Mesenchymal stem cell (in vitro differentiated cells and primary cell): Measurements from ENCODE around the gene RANBP1.

Source experiments
- DNase-seq: peaks from one replicate; pipeline ENCODE4 v3.0.0-alpha.2; 2013
- H2AFZ ChIP-seq: one replicate; pipeline ENCODE4 v1.6.1; 2013; ENCODE audit warnings: low read depth, mild to moderate bottlenecking, control low read depth, inconsistent platforms, low read length, moderate library complexity
- H2AK5ac ChIP-seq: 2 replicates; pipeline ENCODE4 v1.6.1; 2013; ENCODE audit warnings: low read length, moderate library complexity, mild to moderate bottlenecking, inconsistent platforms; ENCODE audit not compliant: severe bottlenecking
- H2BK120ac ChIP-seq: one replicate; pipeline ENCODE4 v1.6.1; 2013; ENCODE audit warnings: low read depth, mild to moderate bottlenecking, inconsistent platforms, low read length, moderate library complexity
- H2BK12ac ChIP-seq, 2 experiments: one replicate each; pipeline ENCODE4 v1.6.1; 2013; ENCODE audit warnings: inconsistent platforms in 2 of 2, low read length in 2 of 2, mild to moderate bottlenecking in 2 of 2, moderate library complexity in 2 of 2, control low read depth in 1 of 2
- H2BK15ac ChIP-seq: one replicate; pipeline ENCODE4 v1.6.1; 2013; ENCODE audit warnings: mild to moderate bottlenecking, low read depth, inconsistent platforms; ENCODE audit not compliant: poor library complexity, severe bottlenecking
- H2BK5ac ChIP-seq: 2 replicates; pipeline ENCODE4 v1.6.1; 2013; ENCODE audit warnings: low read depth, mild to moderate bottlenecking, low read length, control low read depth, inconsistent platforms; ENCODE audit not compliant: poor library complexity, severe bottlenecking
- H3K14ac ChIP-seq, 2 experiments: one replicate each; pipeline ENCODE4 v1.6.1; 2013; ENCODE audit warnings: inconsistent platforms in 2 of 2, low read length in 2 of 2, control low read depth in 1 of 2, mild to moderate bottlenecking in 1 of 2, moderate library complexity in 1 of 2
- H3K18ac ChIP-seq, 2 experiments: one replicate each; pipeline ENCODE4 v1.6.1; 2013; ENCODE audit warnings: inconsistent platforms in 2 of 2, low read length in 2 of 2, control low read depth in 1 of 2, low read depth in 1 of 2, mild to moderate bottlenecking in 1 of 2
- H3K23ac ChIP-seq, 2 experiments: one replicate each; pipeline ENCODE4 v1.6.1; 2013; ENCODE audit warnings: inconsistent platforms in 2 of 2, low read length in 2 of 2, mild to moderate bottlenecking in 2 of 2, moderate library complexity in 2 of 2, control low read depth in 1 of 2
- H3K27ac ChIP-seq: 2 replicates; pipeline ENCODE4 v1.5.1; 2013; ENCODE audit warnings: mild to moderate bottlenecking, moderate library complexity, low read length, control low read depth, inconsistent platforms; ENCODE audit not compliant: poor library complexity, severe bottlenecking
- H3K27me3 ChIP-seq, 2 experiments: 2 replicates each; pipeline versions ENCODE4 v1.6.1 to v1.7.0; 2013; ENCODE audit warnings: low read length in 2 of 2, mild to moderate bottlenecking in 2 of 2, moderate library complexity in 2 of 2, control low read depth in 1 of 2, inconsistent platforms in 1 of 2; ENCODE audit not compliant: control insufficient read depth in 1 of 2, insufficient read depth in 1 of 2
- H3K36me3 ChIP-seq, 2 experiments: 2 replicates each; pipeline versions ENCODE4 v1.6.1 to v1.7.0; 2013; ENCODE audit warnings: low read length in 2 of 2, control low read depth in 1 of 2, inconsistent platforms in 1 of 2, low read depth in 1 of 2, mild to moderate bottlenecking in 1 of 2; ENCODE audit not compliant: insufficient read depth in 2 of 2, control insufficient read depth in 1 of 2
- H3K4ac ChIP-seq, 2 experiments: one replicate each; pipeline ENCODE4 v1.6.1; 2013; ENCODE audit warnings: inconsistent platforms in 2 of 2, low read length in 2 of 2, mild to moderate bottlenecking in 2 of 2, moderate library complexity in 2 of 2, control low read depth in 1 of 2, low read depth in 1 of 2
- H3K4me1 ChIP-seq: 2 replicates; pipeline ENCODE4 v1.6.1; 2013; ENCODE audit warnings: low read depth, low read length, control low read depth; ENCODE audit not compliant: control insufficient read depth, insufficient read depth
- H3K4me2 ChIP-seq: 2 replicates; pipeline ENCODE4 v1.6.1; 2013; ENCODE audit warnings: low read length, mild to moderate bottlenecking, inconsistent platforms; ENCODE audit not compliant: poor library complexity, severe bottlenecking
- H3K4me3 ChIP-seq, 2 experiments: 2 replicates each; pipeline versions ENCODE4 v1.5.1 to v1.7.0; 2013; ENCODE audit warnings: low read length in 2 of 2, mild to moderate bottlenecking in 2 of 2, control low read depth in 1 of 2, low read depth in 1 of 2; ENCODE audit not compliant: insufficient read depth in 1 of 2
- H3K79me1 ChIP-seq: replicated peaks from 2 replicates; pipeline ENCODE4 v1.6.1; 2013; ENCODE audit warnings: mild to moderate bottlenecking, control low read depth, low read length, inconsistent platforms; ENCODE audit not compliant: poor library complexity, severe bottlenecking
- H3K9ac ChIP-seq: 2 replicates; pipeline ENCODE4 v1.7.0; 2013; ENCODE audit warnings: mild to moderate bottlenecking, low read length, moderate library complexity
- H3K9me3 ChIP-seq: 2 replicates; pipeline ENCODE4 v1.7.0; 2013; ENCODE audit warnings: mild to moderate bottlenecking, low read length; ENCODE audit not compliant: control insufficient read depth
- H4K8ac ChIP-seq: one replicate; pipeline ENCODE4 v1.6.1; 2013; ENCODE audit warnings: inconsistent platforms, mild to moderate bottlenecking, low read length, moderate library complexity
- H4K91ac ChIP-seq: one replicate; pipeline ENCODE4 v1.6.1; 2013; ENCODE audit warnings: mild to moderate bottlenecking, low read length, inconsistent platforms
- WGBS: methylation state at CpG from one replicate; pipeline ENCODE4 v1.1.7; 2013; ENCODE audit warnings: mixed read lengths; 5-methylcytosine and 5-hydroxymethylcytosine counted together

The RANBP1 gene

DNA sequence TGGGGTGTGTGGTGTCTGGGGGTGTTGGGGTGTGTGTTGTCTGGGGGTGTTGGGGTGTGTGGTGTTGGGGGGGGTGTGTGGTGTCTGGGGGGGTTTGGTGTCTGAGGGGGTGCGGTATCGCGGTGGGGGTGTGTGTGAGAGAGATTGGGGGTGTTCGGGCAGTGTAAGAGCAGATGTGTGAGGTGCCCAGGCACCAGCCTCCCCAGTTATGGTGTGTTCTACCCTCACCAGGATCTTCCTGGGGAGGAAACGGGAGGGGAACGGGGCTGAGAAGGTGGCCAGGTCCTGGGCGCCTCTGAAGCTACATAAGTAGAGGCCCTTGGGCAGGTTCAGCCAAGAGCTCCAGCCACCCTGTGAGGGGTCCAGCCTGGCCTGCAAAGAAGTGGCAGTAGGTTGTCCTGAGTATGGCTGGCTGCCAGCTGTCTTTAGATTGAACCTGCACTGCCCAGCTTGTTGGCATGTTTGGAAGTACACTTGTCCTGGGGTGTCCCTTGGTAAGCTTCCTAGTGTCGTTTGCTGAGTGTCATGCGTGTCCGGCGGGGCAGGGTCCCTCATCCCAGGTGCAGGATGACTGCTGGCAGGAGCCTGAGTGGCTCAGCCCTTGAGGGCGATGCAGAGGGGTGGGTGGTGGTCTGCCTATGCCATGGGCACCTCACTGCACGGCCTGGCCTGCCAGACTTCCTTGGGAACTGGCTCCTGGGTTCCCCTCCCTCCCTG lies 7.6 kb downstream of the RANBP1 start:
- no peak overlapping the region for H2AK5ac ChIP-seq
- no peak overlapping the region for H2BK12ac ChIP-seq
- no peak overlapping the region for H3K4me3 ChIP-seq
- H3K23ac ChIP-seq, result no peak overlapping the region
- H4K91ac ChIP-seq, result no peak overlapping the region
- no peak overlapping the region for H3K18ac ChIP-seq
- H3K27me3 ChIP-seq, result no peaks in the 10 kb centered on the region
- H2BK15ac ChIP-seq, result no peak overlapping the region
- H3K9ac ChIP-seq, result no peak overlapping the region
- H3K9me3 ChIP-seq, result no peaks in the 10 kb centered on the region
- H3K4me1 ChIP-seq, result peaks cover 9% of the 10 kb centered on the region
- no peak overlapping the region for H3K27ac ChIP-seq
- no peak overlapping the region for H2BK5ac ChIP-seq
- H3K4ac ChIP-seq, result no peak overlapping the region
- no peak overlapping the region for H4K8ac ChIP-seq
- no peak overlapping the region for H2BK120ac ChIP-seq
- H2AFZ ChIP-seq, result no peak overlapping the region
- WGBS, result 96% methylated on average over 13 of the region's 13 CpGs
- no peak overlapping the region for H3K14ac ChIP-seq
- no peak overlapping the region for H3K4me2 ChIP-seq
- no peak for DNase-seq
- peaks cover 76 to 90% of the 10 kb centered on the region in 2 experiments for H3K36me3 ChIP-seq
- peaks cover 25% of the 10 kb centered on the region for H3K79me1 ChIP-seq

DNA sequence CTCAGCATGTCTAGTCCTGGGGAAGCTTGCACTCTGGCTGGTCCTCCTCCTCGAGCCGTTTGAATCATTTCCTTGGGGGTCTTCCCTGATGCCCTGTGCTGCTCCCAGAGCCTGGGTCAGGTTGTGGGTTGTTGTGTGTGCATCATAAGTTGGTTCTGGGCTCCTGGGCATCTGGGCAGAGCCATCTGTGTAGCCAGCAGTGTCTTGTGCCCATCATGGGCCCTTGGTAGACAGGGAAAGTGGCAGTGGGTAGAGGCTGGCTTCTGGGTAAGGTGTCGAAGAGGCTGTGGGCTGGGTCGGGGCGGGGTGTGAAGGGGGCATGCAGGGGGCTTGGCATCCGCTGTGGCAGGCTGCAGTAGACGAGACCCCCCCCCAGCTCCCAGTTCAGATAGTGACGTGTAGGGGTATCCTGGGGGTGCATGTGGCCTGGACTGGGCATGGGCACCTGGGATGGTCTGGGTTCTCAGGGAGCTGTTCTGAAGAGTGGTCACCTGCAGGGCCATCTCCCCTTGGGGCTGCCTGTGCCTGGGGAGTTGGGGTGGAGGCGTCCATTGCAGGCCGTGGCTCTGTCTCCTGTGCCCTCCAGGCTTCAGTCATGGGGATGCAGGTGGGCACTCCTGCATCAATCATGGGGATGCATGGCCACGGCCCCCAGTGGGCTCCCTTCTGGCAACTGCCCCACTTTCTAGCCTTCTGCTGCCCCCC lies 8.3 kb downstream of the RANBP1 start:
- no peak for DNase-seq
- Histone ChIP-seq H3K4me2 (no peak overlapping the region), H3K9me3 (no peaks in the 10 kb centered on the region), H2BK120ac (no peak overlapping the region), H3K4me3 (no peak overlapping the region), H3K9ac (no peak overlapping the region), H3K4ac (no peak overlapping the region), H3K18ac (no peak overlapping the region), H3K27ac (no peak overlapping the region), H2BK12ac (no peak overlapping the region), H3K79me1 (peaks cover 25% of the 10 kb centered on the region), H3K14ac (no peak overlapping the region), H4K91ac (no peak overlapping the region), H3K4me1 (peaks cover 5% of the 10 kb centered on the region), H3K23ac (no peak overlapping the region), H2AFZ (no peak overlapping the region), H2AK5ac (no peak overlapping the region), H3K36me3 (peaks cover 74 to 92% of the 10 kb centered on the region in 2 experiments), H3K27me3 (no peaks in the 10 kb centered on the region), H2BK5ac (no peak overlapping the region), H2BK15ac (no peak overlapping the region), H4K8ac (no peak overlapping the region)
- 97% methylated on average over 10 of the region's 11 CpGs for WGBS

DNA sequence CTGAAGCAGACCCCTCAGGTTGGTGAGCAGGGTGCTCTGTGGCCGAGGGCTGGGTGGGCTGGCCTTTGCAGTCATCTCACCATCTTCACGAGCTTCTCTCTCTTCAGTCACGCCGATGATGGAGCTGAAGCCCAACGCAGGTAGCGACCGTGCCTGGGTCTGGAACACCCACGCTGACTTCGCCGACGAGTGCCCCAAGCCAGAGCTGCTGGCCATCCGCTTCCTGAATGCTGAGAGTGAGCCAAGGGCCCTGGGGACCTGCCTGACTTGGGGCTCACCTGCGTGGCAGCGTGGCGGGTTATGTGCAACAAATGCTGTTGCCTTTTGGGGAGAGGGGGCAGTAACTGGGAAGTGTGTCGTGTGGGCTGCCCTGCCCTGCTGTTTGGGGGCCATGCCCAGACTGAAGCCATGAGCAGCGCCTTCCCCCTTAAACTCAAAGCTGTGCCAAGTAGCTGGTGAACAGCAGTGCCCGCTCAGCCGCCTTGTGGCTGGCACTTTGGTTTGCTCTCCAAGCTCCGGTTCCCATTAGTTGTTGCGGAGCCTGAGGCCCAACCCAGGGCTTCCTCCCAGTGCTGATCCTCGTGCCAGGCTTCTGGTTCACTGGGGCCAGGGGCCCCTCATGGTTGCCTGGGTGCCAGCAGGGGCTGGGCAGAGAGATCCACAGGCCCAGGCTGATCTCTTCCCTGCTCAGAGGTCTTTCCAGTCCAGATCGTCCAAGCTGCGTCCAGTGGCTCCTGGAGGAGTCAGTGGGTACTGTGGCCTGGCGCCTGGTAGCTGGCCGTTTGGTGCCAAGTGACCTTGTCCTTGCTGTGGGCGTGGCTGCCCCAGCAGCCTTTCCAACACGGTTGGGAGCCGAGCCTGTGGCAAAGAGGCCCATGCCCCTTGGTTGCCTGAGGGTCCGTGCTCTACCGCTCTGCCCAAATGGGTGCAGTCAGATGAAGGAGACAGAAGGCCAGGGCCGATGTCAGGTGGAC lies 9.6 kb downstream of the RANBP1 start:
- Histone ChIP-seq H2BK15ac (no peak overlapping the region), H4K8ac (no peak overlapping the region), H2BK120ac (no peak overlapping the region), H3K18ac (no peak overlapping the region), H3K9me3 (no peaks in the 10 kb centered on the region), H3K27ac (no peak overlapping the region), H3K79me1 (peaks cover 25% of the 10 kb centered on the region), H3K4me1 (peaks cover 7% of the 10 kb centered on the region), H3K14ac (no peak overlapping the region), H3K4me2 (no peak overlapping the region), H3K4me3 (no peak overlapping the region), H4K91ac (no peak overlapping the region), H3K4ac (no peak overlapping the region), H3K9ac (no peak overlapping the region), H3K36me3 (peaks cover 62 to 79% of the 10 kb centered on the region in 2 experiments), H2BK5ac (no peak overlapping the region), H3K27me3 (no peaks in the 10 kb centered on the region), H2BK12ac (no peak overlapping the region), H2AK5ac (no peak overlapping the region), H3K23ac (no peak overlapping the region), H2AFZ (no peak overlapping the region)
- DNase-seq, result no peak
- 96% methylated on average over 32 of the region's 32 CpGs for WGBS
